Transverse colon (tissue), 4 donors: ENCODE results near the gene SIL1.

ENCODE experiments used
- CTCF ChIP-seq, 5 experiments: fragments of 200-600 bp in 3 of 5; fragments of 450-650 bp in 2 of 5; sonication (generic) in 3 of 5; IDR thresholded peaks; 1 replicate in 2 of 5; 2 replicates in 3 of 5; pipeline ENCODE4 v1.5.1; 2016 to 2017; ENCODE audit warnings: antibody characterized with exemption in 5 of 5, inconsistent platforms in 3 of 5, mild to moderate bottlenecking in 2 of 5, moderate library complexity in 1 of 5
- EP300 ChIP-seq: sonication (generic); formaldehyde crosslinking; IDR thresholded peaks from one replicate; pipeline ENCODE4 v1.6.1; 2017; ENCODE audit warnings: antibody characterized with exemption, low read depth
- POLR2A ChIP-seq: fragments of 450-650 bp; IDR thresholded peaks from one replicate; pipeline ENCODE4 v1.6.1; 2016; ENCODE audit warnings: antibody characterized with exemption, mild to moderate bottlenecking, moderate library complexity
- POLR2AphosphoS5 ChIP-seq, 3 donors: sonication (generic); formaldehyde crosslinking; IDR thresholded peaks; one replicate each; pipeline ENCODE4 v1.6.1; 2016; ENCODE audit warnings: antibody characterized with exemption in 3 of 3

- TF ChIP-seq CTCF (IDR thresholded peaks at IDR 0.05): no peak
- no peak for TF ChIP-seq POLR2A
- TF ChIP-seq EP300: no peak
- TF ChIP-seq POLR2AphosphoS5 (IDR thresholded peaks at IDR 0.05): no peak
Measured at GRCh38 chr5:138912093-138912492, 286.1 kb downstream of the SIL1 start.
